ENCODE measurements around the gene MRPL43. TPM values are rescaled to one million over a fixed set of nuclear protein-coding genes. Genes with fewer than 3 reads are reported as not detected.
A peak's percentile ranks its signal among the peaks of the same experiment; 100 is the strongest.

Gene MRPL43
- total RNA-seq, 1 experiment from 2014 or later, result 136 TPM

DNA sequence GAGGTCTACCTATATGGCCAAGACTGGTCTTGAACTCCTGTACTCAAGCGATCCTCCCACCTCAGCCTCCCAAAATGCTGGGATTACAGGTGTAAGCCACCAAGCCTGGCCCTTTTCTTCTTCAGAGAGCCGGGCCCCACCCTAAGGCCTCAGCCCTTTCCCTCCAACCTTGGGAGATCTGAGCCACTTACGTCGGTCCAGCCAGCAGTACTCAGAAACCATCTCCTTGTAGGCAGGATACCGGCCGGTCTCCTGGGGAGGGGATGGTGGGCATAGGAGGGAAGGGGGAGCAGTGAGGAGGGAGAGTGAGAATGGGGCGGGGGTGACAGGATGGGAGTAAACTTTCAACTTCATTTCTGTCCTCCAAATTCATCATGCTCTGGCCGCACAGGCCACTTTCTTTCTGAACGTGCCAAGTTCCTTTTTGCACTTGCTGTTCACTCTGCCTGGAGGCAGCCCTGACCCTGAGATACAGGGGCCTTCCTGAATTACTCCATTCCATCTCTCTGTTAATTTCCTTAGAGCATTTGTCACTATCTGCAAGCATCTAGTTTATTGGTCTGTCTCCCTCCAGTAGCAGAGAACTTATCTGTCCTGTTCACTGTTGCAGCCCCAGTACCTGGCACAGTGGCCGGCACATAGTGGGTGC is 33.3 kb upstream of the MRPL43 start (continued):
- TF ChIP-seq POLR2AphosphoS5 (IDR thresholded peaks at IDR 0.05; ENCODE audit: low read depth, low read length), result no peak
- no peak for TF ChIP-seq EZH2phosphoT487 (IDR thresholded peaks at IDR 0.05; ENCODE audit: borderline replicate concordance)
- no peak for TF ChIP-seq FOSL1 (IDR thresholded peaks at IDR 0.05; ENCODE audit: low read depth)
- TF ChIP-seq TCF7L2 (IDR thresholded peaks at IDR 0.05; ENCODE audit: borderline replicate concordance, extremely low read depth, insufficient read depth, insufficient read length), result no peak
- no peak for TF ChIP-seq EGR1 (IDR thresholded peaks at IDR 0.05; ENCODE audit: low read depth)
- TF ChIP-seq SIN3A (IDR thresholded peaks at IDR 0.05; ENCODE audit: low read depth), result no peak

DNA sequence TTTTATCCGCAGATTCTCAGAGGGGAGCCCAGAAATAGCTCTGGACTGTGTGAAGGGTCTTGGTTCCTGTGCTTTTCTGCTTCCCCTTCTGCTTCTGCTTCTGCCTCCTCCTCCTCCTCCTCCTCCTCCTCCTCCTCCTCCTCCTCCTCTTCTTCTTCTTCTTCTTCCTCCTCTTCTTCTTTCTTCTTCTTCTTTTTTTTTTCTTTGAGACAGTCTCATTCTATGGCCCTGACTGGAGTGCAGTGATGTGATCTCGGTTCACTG is 32.1 kb upstream of the MRPL43 start:
- ATAC-seq, result no peak
- POLR2A ChIA-PET, result interaction anchor here (0.8 to 1.5 kb wide), 3 partner anchors 12 to 48 kb away, joined by 3 to 5 read pairs (median 3); no protein-coding TSS in a partner anchor

More for the DNA sequence above, 32.1 kb upstream of the MRPL43 start:
- Histone ChIP-seq H2AFZ (ENCODE audit: low read depth, low read length, poor library complexity, severe bottlenecking) (peak overlapping the region; percentile 56), H3K9me3 (ENCODE audit: control insufficient read depth in 1 of 2, insufficient read depth in 1 of 2, low read depth in 1 of 2, low read length in 2 of 2) (no peaks in the 10 kb centered on the region), H3K79me2 (ENCODE audit: insufficient read depth, low read length) (no peaks in the 10 kb centered on the region), H3K4me2 (ENCODE audit: low read length) (peak overlapping the region; percentile 65), H3K4me3 (replicated peaks in 1 of 2; ENCODE audit: low read depth in 1 of 2, low read length in 2 of 2) (peak overlapping the region in 1 of 2 experiments; percentile 38; a peak in 1 of 4 replicates), H4K20me1 (ENCODE audit: insufficient read depth) (no peaks in the 10 kb centered on the region), H3K9ac (ENCODE audit: low read length) (peak overlapping the region; percentile 56; the same call in 1 of the 2 replicates), H3K36me3 (ENCODE audit: control insufficient read depth in 1 of 2, insufficient read depth in 2 of 2, low read length in 2 of 2) (no peaks in the 10 kb centered on the region), H3K27ac (ENCODE audit: low read depth, low read length) (no peak overlapping the region), H3K27me3 (ENCODE audit: insufficient read depth, low read length) (no peaks in the 10 kb centered on the region), H3K9me2 (ENCODE audit: insufficient read depth) (no peaks in the 10 kb centered on the region), H3K4me1 (ENCODE audit: control insufficient read depth in 1 of 2, insufficient read depth in 2 of 2, low read length in 2 of 2) (peaks cover 3 to 24% of the 10 kb centered on the region in 2 experiments; a peak in 3 of 4 replicates)
- no peak for TF ChIP-seq FOSL1 (IDR thresholded peaks at IDR 0.05; ENCODE audit: low read depth)
- no peak for TF ChIP-seq CBX3 (IDR thresholded peaks at IDR 0.05; ENCODE audit: low read depth)
- TF ChIP-seq SP1 (IDR thresholded peaks at IDR 0.05; ENCODE audit: low read depth), result no peak
- no peak for TF ChIP-seq RAD21 (IDR thresholded peaks at IDR 0.05; ENCODE audit: low read depth)
- no peak for TF ChIP-seq EGR1 (IDR thresholded peaks at IDR 0.05; ENCODE audit: low read depth)
- no peak for TF ChIP-seq ZFX (IDR thresholded peaks at IDR 0.05)
- TF ChIP-seq EZH2 (IDR thresholded peaks at IDR 0.05), result no peak
- TF ChIP-seq YY1 (IDR thresholded peaks at IDR 0.05; ENCODE audit: extremely low read depth, insufficient replicate concordance, low read depth, low read length), result no peak
- TF ChIP-seq JUND (IDR thresholded peaks at IDR 0.05), result no peak
- no peak for TF ChIP-seq SRF (IDR thresholded peaks at IDR 0.05; ENCODE audit: low read depth)
- TF ChIP-seq MAX (IDR thresholded peaks at IDR 0.05), result no peak
- no peak for DNase-seq (ENCODE audit: low read depth, low spot score)
- ChIA-PET RAD21 (ENCODE audit: low non-redundant PET in 1 of 2, low total read pairs in 2 of 2, uncharacterized antibody in 2 of 2, unreplicated experiment in 2 of 2) (interaction anchor here (0.6 to 2.0 kb wide), 8 partner anchors 20 to 123 kb away, joined by 3 to 9 read pairs (median 6); no protein-coding TSS in a partner anchor), CTCF (interaction anchor here (0.6 to 4.0 kb wide), 22 partner anchors 8 to 760 kb away, joined by 3 to 44 read pairs (median 6); partner anchors contain the start of genes KAZALD1, LZTS2, PDZD7 and SFXN3)
- BruUV-seq (replicated peaks), result no TSS peak
- intact Hi-C loops (cut with micrococcal nuclease), result loop anchor here (2.0 to 10.0 kb wide), 3 partner anchors 47 to 675 kb away; partner anchors contain the start of genes PAX2 and SCD

Measured in HCT116 (cell line).